Activated CD8-positive, alpha-beta T cell treated with anti-CD3 and anti-CD28 coated beads for 36 hours (primary cell): Measurements from ENCODE around the gene MMD. TPM values are rescaled to one million over a fixed set of nuclear protein-coding genes. Genes with fewer than 3 reads are reported as not detected.

Source experiments
- ATAC-seq: fragments of 200-7000 bp; cut with Tn5 transposase; one replicate; pipeline ENCODE4 v1.10.0; 2021; ENCODE audit warnings: mild to moderate bottlenecking, moderate library complexity
- CTCF ChIA-PET: fragments of 350-600 bp; sonication (Branson Sonifier 250); formaldehyde crosslinking; loops from one replicate; lab custom pipeline; 2021; ENCODE audit warnings: antibody characterized with exemption; lab: Charles Lee
- POLR2A ChIA-PET: fragments of 350-600 bp; sonication (Branson Sonifier 250); formaldehyde crosslinking; loops from one replicate; lab custom pipeline; 2021; ENCODE audit warnings: antibody characterized with exemption; lab: Charles Lee
- DNase-seq: peaks from one replicate; pipeline ENCODE4 v3.0.0-alpha.2; 2020
- H3K27ac Mint-ChIP-seq: one replicate; pipeline ENCODE4 v1.8.0; 2021; ENCODE audit warnings: mild to moderate bottlenecking, mixed read lengths
- H3K27me3 Mint-ChIP-seq: one replicate; pipeline ENCODE4 v1.8.0; 2021; ENCODE audit warnings: mixed read lengths
- H3K36me3 Mint-ChIP-seq: one replicate; pipeline ENCODE4 v1.8.0; 2021; ENCODE audit warnings: low read depth, mixed read lengths
- H3K4me1 Mint-ChIP-seq: one replicate; pipeline ENCODE4 v1.8.0; 2021; ENCODE audit warnings: low read depth, mixed read lengths
- H3K4me3 Mint-ChIP-seq: one replicate; pipeline ENCODE4 v1.8.0; 2021; ENCODE audit warnings: mild to moderate bottlenecking, moderate library complexity, mixed read lengths
- H3K9me3 Mint-ChIP-seq: one replicate; pipeline ENCODE4 v1.8.0; 2021; ENCODE audit warnings: mixed read lengths
- intact Hi-C: fragments of 100-400 bp; cut with micrococcal nuclease; formaldehyde crosslinking; loops from one replicate; pipeline ENCODE4 v1.10.0; 2022
- total RNA-seq, 2 experiments: library from RNA; stranded (reverse); gene quantifications; one replicate each; pipeline ENCODE4 v1.2.3, GENCODE V29; 2021
- TF ChIP-seq, protein P1 (sequence below): fragments of 200-600 bp; IDR thresholded peaks from one replicate; pipeline ENCODE4 v1.8.0; 2022; ENCODE audit warnings: antibody characterized with exemption, mild to moderate bottlenecking

The MMD gene
- total RNA-seq, 2 experiments from 2014 or later: 27.0 to 39.3 TPM

DNA sequence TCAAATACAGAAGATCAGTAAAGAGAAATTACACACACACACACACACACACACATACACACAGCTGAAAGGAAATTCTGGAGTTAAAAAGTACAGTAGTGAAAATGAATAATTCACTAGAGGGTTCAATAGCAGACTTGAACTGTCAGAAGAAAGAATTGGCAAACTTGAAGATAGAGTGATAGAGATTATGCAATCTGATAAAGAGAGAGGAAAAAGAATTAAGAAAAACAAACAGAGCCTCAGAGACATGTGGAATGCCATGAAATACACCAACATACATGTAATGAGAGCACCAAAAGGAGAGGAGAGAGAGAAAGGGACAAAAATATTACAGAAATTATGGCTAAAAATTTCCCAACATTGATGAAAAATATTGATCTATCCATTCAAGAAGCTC is 60.7 kb downstream of the MMD start:
- Mint-ChIP-seq H3K36me3 (peaks cover 4% of the 10 kb centered on the region), H3K9me3 (peaks cover 13% of the 10 kb centered on the region), H3K27ac (no peak overlapping the region), H3K4me3 (no peak overlapping the region), H3K4me1 (peaks cover 2% of the 10 kb centered on the region), H3K27me3 (peaks cover 9% of the 10 kb centered on the region)
- TF ChIP-seq, protein P1, sequence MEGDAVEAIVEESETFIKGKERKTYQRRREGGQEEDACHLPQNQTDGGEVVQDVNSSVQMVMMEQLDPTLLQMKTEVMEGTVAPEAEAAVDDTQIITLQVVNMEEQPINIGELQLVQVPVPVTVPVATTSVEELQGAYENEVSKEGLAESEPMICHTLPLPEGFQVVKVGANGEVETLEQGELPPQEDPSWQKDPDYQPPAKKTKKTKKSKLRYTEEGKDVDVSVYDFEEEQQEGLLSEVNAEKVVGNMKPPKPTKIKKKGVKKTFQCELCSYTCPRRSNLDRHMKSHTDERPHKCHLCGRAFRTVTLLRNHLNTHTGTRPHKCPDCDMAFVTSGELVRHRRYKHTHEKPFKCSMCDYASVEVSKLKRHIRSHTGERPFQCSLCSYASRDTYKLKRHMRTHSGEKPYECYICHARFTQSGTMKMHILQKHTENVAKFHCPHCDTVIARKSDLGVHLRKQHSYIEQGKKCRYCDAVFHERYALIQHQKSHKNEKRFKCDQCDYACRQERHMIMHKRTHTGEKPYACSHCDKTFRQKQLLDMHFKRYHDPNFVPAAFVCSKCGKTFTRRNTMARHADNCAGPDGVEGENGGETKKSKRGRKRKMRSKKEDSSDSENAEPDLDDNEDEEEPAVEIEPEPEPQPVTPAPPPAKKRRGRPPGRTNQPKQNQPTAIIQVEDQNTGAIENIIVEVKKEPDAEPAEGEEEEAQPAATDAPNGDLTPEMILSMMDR: no peak
- ChIA-PET CTCF (interaction anchor here (1.2 to 2.1 kb wide), 3 partner anchors 13 to 153 kb away, joined by 3 to 9 read pairs (median 3); no protein-coding TSS in a partner anchor), POLR2A (no interaction called here)
- intact Hi-C loops: no loop called here
- DNase-seq: no peak
- no peak for ATAC-seq

DNA sequence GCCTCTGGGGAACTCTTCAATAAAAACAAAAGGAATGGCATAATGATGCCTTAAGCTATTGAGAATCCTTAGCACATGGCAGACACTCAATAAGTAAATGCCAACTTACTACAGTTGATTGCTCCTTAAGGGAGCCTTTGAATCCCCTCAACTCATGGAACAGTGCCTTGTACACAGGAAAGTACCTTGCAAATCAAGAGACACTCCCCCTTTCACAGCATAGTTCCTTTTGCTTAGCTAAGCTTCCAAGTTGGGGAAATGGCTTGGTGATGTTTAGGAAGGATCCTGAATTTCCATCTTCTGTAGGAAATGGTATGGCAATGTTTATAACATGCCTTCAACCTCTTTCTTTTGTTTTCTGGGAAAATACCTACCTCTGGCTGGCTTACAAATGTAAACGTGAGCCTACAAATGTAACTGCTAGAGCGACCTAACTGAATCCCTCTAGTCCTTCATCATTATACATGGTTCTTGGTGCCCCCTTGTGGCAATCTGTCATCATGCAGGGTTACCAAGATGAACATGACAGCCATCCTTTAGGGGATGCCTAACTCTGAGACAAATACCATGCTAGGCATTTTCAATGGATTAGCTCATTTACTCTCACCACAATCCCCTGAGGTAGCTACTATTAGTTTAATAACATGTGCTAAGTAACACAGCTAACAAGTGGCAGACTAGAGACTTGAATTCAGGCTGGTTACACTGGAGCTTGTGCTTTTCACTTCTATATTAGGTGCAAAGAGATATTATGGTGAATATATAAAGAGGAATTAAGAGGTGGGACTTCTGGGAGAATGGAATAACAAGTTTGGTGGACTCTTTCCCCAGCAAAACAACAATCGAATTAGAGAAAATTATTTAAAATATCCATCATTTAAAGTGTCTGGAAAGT is 65.0 kb downstream of the MMD start:
- Mint-ChIP-seq H3K27ac (no peak overlapping the region), H3K36me3 (peaks cover 4% of the 10 kb centered on the region), H3K4me3 (no peak overlapping the region), H3K9me3 (peaks cover 11% of the 10 kb centered on the region), H3K4me1 (peaks cover 2% of the 10 kb centered on the region), H3K27me3 (peaks cover 9% of the 10 kb centered on the region)
- peak; percentile 89 for DNase-seq
- ATAC-seq: peak; percentile 94
- TF ChIP-seq, protein P1: peak; percentile 68
- intact Hi-C loops: loop anchor here (5.0 kb wide), 1 partner anchor 156 kb away; the partner anchor contains the start of gene SMIM36
- ChIA-PET CTCF (interaction anchor here (0.7 to 5.7 kb wide), 30 partner anchors 9 to 383 kb away, joined by 3 to 57 read pairs (median 4); partner anchors contain the start of gene SMIM36), POLR2A (no interaction called here)

DNA sequence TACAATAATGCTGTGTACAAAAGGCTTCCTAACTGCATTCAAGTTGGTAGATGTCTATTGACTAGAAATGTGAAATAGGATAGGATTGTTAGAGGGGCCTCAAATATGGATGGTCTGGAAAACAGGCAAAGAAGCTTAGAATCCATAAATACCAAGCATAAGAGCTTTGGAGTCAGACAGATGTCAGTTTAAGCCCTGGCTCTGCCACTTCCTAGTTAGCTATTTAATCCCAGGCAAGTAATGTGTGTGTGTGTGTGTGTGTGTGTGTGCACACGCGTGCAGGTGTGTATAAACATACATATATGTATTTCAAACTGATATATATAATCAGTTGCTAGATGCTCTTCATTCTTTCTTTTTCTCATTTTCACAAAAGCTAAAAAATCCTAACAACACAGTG is 66.7 kb downstream of the MMD start:
- intact Hi-C loops: loop anchor here (5.0 kb wide), 1 partner anchor 157 kb away; the partner anchor contains the start of gene SMIM36
- DNase-seq (no peak), ATAC-seq (no peak)
- Mint-ChIP-seq H3K27ac (no peak overlapping the region), H3K36me3 (no peaks in the 10 kb centered on the region), H3K27me3 (peaks cover 6% of the 10 kb centered on the region), H3K9me3 (no peaks in the 10 kb centered on the region), H3K4me3 (no peak overlapping the region), H3K4me1 (peaks cover 2% of the 10 kb centered on the region)
- TF ChIP-seq, protein P1: no peak
- ChIA-PET CTCF (interaction anchor here (0.8 to 5.7 kb wide), 11 partner anchors 10 to 381 kb away, joined by 3 to 57 read pairs (median 6); partner anchors contain the start of gene SMIM36), POLR2A (no interaction called here)

DNA sequence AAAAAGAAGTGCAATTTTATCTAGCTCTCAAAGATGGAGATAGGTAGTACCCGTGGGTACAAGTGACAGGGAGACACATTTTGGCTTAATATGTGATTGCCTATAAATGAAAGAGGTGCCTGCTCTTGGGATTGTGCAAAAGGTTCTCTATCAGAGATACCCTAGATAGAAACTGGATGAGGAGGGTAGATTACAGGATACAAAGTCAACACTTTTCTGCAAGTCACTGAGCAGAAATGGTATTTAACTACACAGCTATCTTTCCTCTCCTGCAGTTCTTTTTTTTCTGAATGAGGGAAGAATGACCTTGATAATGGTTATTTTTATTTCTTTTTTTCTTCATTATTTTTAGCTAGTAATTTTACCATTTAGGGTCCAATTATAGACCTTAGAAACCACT is 67.6 kb downstream of the MMD start:
- Mint-ChIP-seq H3K4me3 (no peak overlapping the region), H3K4me1 (peaks cover 3% of the 10 kb centered on the region), H3K9me3 (no peaks in the 10 kb centered on the region), H3K27ac (no peak overlapping the region), H3K36me3 (no peaks in the 10 kb centered on the region), H3K27me3 (peaks cover 6% of the 10 kb centered on the region)
- no peak for ATAC-seq
- POLR2A ChIA-PET: no interaction called here
- TF ChIP-seq, protein P1: no peak
- CTCF ChIA-PET: interaction anchor here (1.2 to 5.7 kb wide), 7 partner anchors 9 to 380 kb away, joined by 3 to 57 read pairs (median 6); partner anchors contain the start of gene SMIM36
- no peak for DNase-seq
- intact Hi-C loops: no loop called here
